Measurements from ENCODE around the gene BAZ1A.

BAZ1A gene

GRCh38 chr14:34775922-34776321 is 99.2 kb downstream of the BAZ1A start:
- no peak for TF ChIP-seq CTCF (IDR thresholded peaks at IDR 0.05)

GRCh38 chr14:34775342-34775741 is 99.8 kb downstream of the BAZ1A start:
- no peak for TF ChIP-seq CTCF (IDR thresholded peaks at IDR 0.05)

- no peak for TF ChIP-seq CTCF (IDR thresholded peaks at IDR 0.05)
These were observed 104.3 kb downstream of the BAZ1A start for GRCh38 chr14:34770901-34771300.

- no peak for TF ChIP-seq CTCF (IDR thresholded peaks at IDR 0.05)
These were observed 108.6 kb downstream of the BAZ1A start for GRCh38 chr14:34766606-34767005.

- TF ChIP-seq CTCF (IDR thresholded peaks at IDR 0.05): peak; percentile 29; the same call in 1 of the 2 replicates
These were observed 109.1 kb downstream of the BAZ1A start for GRCh38 chr14:34766060-34766459.

GRCh38 chr14:34755215-34755614 is 119.9 kb downstream of the BAZ1A start:
- TF ChIP-seq CTCF (IDR thresholded peaks at IDR 0.05): no peak

- no peak for TF ChIP-seq CTCF (IDR thresholded peaks at IDR 0.05)
These were observed 120.5 kb downstream of the BAZ1A start for GRCh38 chr14:34754687-34755086.

- no peak for TF ChIP-seq CTCF (IDR thresholded peaks at IDR 0.05)
These were observed 124.5 kb downstream of the BAZ1A start for GRCh38 chr14:34750670-34751069.

Data from LNCAP (cell line).